Measurements from ENCODE around the gene ASAP3.

The ASAP3 gene

DNA sequence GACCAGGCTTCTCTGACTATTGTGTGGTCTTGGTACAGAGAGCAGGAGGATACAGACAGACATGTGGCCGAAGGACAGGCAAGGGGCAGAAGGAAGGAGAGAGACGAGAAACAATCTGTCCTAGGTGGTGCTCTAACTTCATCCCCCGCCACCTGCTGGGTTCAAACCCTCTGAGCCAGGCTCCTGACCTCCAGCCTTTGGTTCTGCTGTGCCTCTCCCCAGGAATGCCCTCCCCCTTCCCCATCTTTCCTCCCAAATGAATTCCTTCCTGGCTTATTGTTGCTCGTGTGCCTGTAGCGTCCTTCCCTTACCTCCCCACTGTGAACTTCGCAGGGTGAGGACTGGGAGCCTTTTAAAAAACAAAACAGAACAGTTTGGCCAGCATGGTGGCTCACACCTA, 64.8 kb downstream of the ASAP3 start:
- no peaks in the 10 kb centered on the region for H3K9me3 ChIP-seq (ENCODE audit: insufficient read depth, low read length)
- H2AFZ ChIP-seq (ENCODE audit: low read depth, low read length) = no peak overlapping the region
- H3K27ac ChIP-seq (ENCODE audit: low read length) = no peak overlapping the region
- no peak overlapping the region for H3K9ac ChIP-seq (ENCODE audit: low read length)
- TF ChIP-seq EZH2phosphoT487 (IDR thresholded peaks at IDR 0.05; ENCODE audit: low read depth) = no peak
- TF ChIP-seq, protein P1, sequence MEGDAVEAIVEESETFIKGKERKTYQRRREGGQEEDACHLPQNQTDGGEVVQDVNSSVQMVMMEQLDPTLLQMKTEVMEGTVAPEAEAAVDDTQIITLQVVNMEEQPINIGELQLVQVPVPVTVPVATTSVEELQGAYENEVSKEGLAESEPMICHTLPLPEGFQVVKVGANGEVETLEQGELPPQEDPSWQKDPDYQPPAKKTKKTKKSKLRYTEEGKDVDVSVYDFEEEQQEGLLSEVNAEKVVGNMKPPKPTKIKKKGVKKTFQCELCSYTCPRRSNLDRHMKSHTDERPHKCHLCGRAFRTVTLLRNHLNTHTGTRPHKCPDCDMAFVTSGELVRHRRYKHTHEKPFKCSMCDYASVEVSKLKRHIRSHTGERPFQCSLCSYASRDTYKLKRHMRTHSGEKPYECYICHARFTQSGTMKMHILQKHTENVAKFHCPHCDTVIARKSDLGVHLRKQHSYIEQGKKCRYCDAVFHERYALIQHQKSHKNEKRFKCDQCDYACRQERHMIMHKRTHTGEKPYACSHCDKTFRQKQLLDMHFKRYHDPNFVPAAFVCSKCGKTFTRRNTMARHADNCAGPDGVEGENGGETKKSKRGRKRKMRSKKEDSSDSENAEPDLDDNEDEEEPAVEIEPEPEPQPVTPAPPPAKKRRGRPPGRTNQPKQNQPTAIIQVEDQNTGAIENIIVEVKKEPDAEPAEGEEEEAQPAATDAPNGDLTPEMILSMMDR (IDR thresholded peaks at IDR 0.05; ENCODE audit: low read depth, low read length) = no peak
- H3K4me3 ChIP-seq (ENCODE audit: low read length) = no peak overlapping the region
- H3K4me1 ChIP-seq (ENCODE audit: low read length) = no peaks in the 10 kb centered on the region
- H3K27me3 ChIP-seq (ENCODE audit: low read depth, low read length) = 0 out of 2 replicates have a peak, but pooled peaks cover 4% of the 10 kb centered on the region
- no peaks in the 10 kb centered on the region for H4K20me1 ChIP-seq (ENCODE audit: insufficient read depth, low read length)
- H3K4me2 ChIP-seq (ENCODE audit: low read length) = no peak overlapping the region
- no peaks in the 10 kb centered on the region for H3K79me2 ChIP-seq (ENCODE audit: low read length)
- H3K36me3 ChIP-seq (replicated peaks; ENCODE audit: low read depth, low read length) = no peaks in the 10 kb centered on the region

DNA sequence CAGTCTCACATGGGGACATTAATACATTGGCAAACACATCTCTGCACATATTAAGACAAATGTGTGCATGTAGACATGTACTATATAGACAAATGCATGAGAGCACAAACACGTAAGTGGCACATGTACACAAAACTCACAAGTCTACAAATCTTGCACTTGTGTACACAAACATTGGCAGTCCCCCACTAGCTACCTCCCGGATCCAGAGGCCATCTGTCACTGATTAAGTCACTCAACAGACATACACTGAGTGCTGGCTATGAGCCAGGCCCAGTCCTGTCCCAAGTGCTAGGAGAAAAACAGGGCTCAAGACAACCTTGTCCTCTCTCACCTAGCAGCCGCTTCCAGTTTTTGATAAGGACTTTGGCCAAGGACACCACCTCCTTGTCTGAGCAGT, 66.4 kb downstream of the ASAP3 start:
- Histone ChIP-seq H3K4me2 (ENCODE audit: low read length) (no peak overlapping the region), H3K27ac (ENCODE audit: low read length) (no peak overlapping the region), H2AFZ (ENCODE audit: low read depth, low read length) (no peak overlapping the region), H4K20me1 (ENCODE audit: insufficient read depth, low read length) (no peaks in the 10 kb centered on the region), H3K4me1 (ENCODE audit: low read length) (no peaks in the 10 kb centered on the region), H3K36me3 (replicated peaks; ENCODE audit: low read depth, low read length) (no peaks in the 10 kb centered on the region), H3K9me3 (ENCODE audit: insufficient read depth, low read length) (no peaks in the 10 kb centered on the region), H3K79me2 (ENCODE audit: low read length) (no peaks in the 10 kb centered on the region), H3K27me3 (ENCODE audit: low read depth, low read length) (0 out of 2 replicates have a peak, but pooled peaks cover 4% of the 10 kb centered on the region), H3K4me3 (ENCODE audit: low read length) (no peak overlapping the region), H3K9ac (ENCODE audit: low read length) (no peak overlapping the region)
- TF ChIP-seq EZH2phosphoT487 (IDR thresholded peaks at IDR 0.05; ENCODE audit: low read depth) = no peak
- TF ChIP-seq, protein P1 (IDR thresholded peaks at IDR 0.05; ENCODE audit: low read depth, low read length) = no peak

DNA sequence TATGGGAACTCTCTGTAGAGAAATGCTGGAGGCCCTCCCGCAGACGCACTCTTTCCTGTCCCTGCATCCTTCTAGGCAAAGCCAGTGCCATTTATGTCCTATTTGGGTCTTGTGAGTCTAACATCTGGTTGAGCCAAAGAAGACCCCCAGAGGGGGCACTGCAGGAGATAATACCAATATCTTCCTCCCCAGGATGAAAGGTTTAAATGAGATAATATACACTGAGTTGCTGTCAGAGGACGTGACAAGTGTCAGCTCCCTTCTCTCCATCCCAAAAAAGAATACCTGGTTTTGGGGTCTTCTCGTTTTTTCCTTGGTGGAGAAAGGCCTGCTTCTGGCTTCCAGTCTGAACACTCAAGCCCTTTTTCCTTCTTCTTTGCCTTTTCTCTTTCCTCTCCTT, 67.0 kb downstream of the ASAP3 start:
- no peaks in the 10 kb centered on the region for H3K4me1 ChIP-seq (ENCODE audit: low read length)
- TF ChIP-seq EZH2phosphoT487 (IDR thresholded peaks at IDR 0.05; ENCODE audit: low read depth) = no peak
- H3K36me3 ChIP-seq (replicated peaks; ENCODE audit: low read depth, low read length) = no peaks in the 10 kb centered on the region
- H3K79me2 ChIP-seq (ENCODE audit: low read length) = no peaks in the 10 kb centered on the region
- no peak overlapping the region for H3K9ac ChIP-seq (ENCODE audit: low read length)
- no peak overlapping the region for H2AFZ ChIP-seq (ENCODE audit: low read depth, low read length)
- no peak overlapping the region for H3K4me2 ChIP-seq (ENCODE audit: low read length)
- no peak overlapping the region for H3K4me3 ChIP-seq (ENCODE audit: low read length)
- no peak overlapping the region for H3K27ac ChIP-seq (ENCODE audit: low read length)
- no peaks in the 10 kb centered on the region for H3K9me3 ChIP-seq (ENCODE audit: insufficient read depth, low read length)
- H3K27me3 ChIP-seq (ENCODE audit: low read depth, low read length) = 0 out of 2 replicates have a peak, but pooled peaks cover 4% of the 10 kb centered on the region
- H4K20me1 ChIP-seq (ENCODE audit: insufficient read depth, low read length) = no peaks in the 10 kb centered on the region

DNA sequence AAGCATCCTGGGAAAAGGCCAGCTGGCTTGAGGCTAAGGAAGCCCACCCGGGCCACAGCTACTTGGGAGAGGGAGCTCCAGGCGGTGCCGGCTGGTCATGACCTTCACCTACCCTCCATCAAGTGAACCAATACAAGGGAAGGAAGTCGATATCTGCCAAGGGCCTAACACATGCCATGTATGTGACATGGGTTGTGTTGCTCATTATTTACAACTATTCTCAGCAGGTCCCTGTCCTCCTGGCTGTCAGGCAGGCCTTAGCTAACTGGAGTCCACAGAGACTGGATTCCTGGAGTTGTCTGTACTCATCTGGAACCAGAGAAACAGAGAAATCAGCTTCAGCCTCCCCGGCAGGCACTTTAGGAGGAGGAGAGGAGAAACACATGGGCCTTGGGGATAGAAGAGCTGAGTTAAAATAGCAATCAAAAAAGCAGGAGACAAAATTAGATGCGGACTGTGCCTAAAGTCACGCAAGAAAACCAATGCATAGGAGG, 75.1 kb downstream of the ASAP3 start:
- Histone ChIP-seq H3K4me1 (ENCODE audit: low read length) (peaks cover 3% of the 10 kb centered on the region; the same call in 1 of the 2 replicates), H3K4me3 (ENCODE audit: low read length) (no peak overlapping the region), H3K9me3 (ENCODE audit: insufficient read depth, low read length) (no peaks in the 10 kb centered on the region), H4K20me1 (ENCODE audit: insufficient read depth, low read length) (no peaks in the 10 kb centered on the region), H2AFZ (ENCODE audit: low read depth, low read length) (no peak overlapping the region), H3K4me2 (ENCODE audit: low read length) (no peak overlapping the region), H3K36me3 (replicated peaks; ENCODE audit: low read depth, low read length) (no peaks in the 10 kb centered on the region), H3K9ac (ENCODE audit: low read length) (no peak overlapping the region), H3K27me3 (ENCODE audit: low read depth, low read length) (no peaks in the 10 kb centered on the region), H3K27ac (ENCODE audit: low read length) (no peak overlapping the region), H3K79me2 (ENCODE audit: low read length) (no peaks in the 10 kb centered on the region)
- TF ChIP-seq, protein P1 (IDR thresholded peaks at IDR 0.05; ENCODE audit: low read depth, low read length) = no peak
- TF ChIP-seq EZH2phosphoT487 (IDR thresholded peaks at IDR 0.05; ENCODE audit: low read depth) = no peak
